GM21515 (cell line): ENCODE results near the gene ZNF98.

Experiments used
- ATAC-seq: cut with Tn5 transposase; IDR thresholded peaks from one replicate; pipeline ENCODE4 v1.9.1; 2021; ENCODE audit not compliant: unreplicated experiment

ZNF98 gene

GRCh38 chr19:22422211-22422610 is at the start of gene ZNF98:
Gene ZNF98 (minus strand): TSS chr19:22422346. CDS start chr19:22422224, 122 bp downstream.
- ATAC-seq, result no peak

GRCh38 chr19:22446605-22447004 is 24.5 kb upstream of the ZNF98 start:
- ATAC-seq, result no peak

DNA sequence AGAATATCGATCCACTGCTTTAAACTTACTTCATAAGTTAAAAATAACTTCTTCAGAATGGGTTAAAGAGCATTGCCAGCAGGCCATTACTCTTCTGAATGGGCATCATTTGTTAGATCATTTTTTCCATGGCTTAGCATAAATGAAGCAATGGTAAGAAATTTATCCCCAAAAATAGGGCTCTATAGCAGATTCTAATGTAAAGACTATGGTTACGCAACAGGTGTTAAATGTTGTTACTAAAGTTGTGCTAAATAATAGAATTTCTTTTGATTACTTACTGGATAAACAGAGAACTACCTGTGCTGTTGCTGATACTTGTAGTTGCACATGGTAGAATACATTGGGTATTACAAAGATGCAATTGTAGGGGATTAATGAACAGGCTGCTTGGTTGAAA is 15.9 kb upstream of the ZNF98 start:
- no peak for ATAC-seq

DNA sequence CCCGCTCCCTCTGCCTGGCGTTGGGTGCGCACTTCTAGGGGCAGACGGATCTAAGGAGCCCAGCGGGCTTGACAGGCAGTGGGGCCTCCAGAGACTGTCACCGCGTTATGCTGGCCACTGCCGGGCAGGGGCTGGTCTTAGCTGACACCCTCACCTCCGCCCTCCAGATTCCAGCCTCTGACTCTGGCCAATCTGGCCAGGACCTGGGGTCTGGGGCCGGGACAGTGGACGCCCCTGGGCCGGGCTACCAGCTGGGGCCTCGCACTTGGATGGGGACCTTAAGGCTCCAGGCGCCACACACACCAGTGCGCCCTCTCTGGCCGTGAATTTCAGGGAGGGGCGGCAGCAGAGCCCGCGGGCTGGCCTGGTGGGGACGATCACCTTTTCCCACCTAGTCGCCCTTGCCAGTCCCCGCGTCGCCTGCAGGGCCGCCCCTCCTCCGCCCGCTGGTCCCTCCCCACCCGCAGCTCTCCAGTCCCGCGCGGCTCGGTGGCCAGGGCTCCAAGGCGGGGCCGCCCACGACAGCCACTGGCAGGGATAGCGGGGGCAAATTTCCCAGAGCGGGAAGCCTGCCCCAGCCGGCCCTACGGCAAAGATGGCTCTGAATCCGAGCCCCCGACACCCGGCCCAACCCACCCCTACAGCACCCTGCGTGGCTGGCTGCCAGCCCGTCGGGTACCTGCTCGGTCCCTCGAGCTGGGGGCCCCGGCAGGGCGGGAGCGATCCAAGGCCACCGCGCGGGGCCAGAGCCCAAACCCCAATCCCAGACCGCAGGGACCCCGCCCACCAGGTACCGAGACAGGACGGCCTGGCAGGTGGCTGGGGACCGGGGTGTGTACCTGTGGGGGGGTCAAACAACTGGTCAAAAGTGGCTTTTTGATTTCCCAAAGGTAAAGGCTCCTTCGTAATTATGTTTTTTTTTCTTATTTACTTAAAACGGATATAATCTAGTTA is 6.1 kb upstream of the ZNF98 start:
- no peak for ATAC-seq

GRCh38 chr19:22427547-22427946 is 5.4 kb upstream of the ZNF98 start:
- ATAC-seq, result no peak

- no peak for ATAC-seq
These were observed 4.8 kb upstream of the ZNF98 start for GRCh38 chr19:22426901-22427300.

DNA sequence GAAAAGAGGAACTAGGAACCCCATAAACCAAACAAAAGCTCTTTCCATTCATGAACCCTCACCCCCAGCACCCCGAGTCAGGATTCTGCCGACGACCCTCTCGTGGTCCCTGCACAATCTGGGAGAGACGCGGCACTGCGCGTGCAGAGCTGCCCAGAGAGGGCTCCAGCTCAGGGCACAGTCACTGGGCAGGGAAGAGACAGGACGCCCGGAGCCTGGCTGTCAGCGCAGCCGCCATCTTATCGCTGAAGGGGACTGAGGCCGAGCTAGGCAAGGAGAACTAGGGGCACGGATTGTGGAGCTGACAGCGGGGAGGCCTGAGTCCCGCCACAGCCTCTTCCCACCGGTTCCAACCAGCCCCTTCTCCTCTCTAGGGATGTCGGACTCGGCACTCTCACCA is 349 bp downstream of the ZNF98 start:
- no peak for ATAC-seq

GRCh38 chr19:22354665-22355064 is 67.5 kb downstream of the ZNF98 start:
- no peak for ATAC-seq
